GM12878 (cell line): ENCODE measurements around the gene DIS3L2.

Experiments used
- BMI1 ChIP-seq: fragments of 450-650 bp; IDR thresholded peaks from 2 replicates; pipeline ENCODE4 v1.6.1; 2016; ENCODE audit warnings: mild to moderate bottlenecking, moderate library complexity, borderline replicate concordance
- CTCF ChIP-seq, 3 experiments: IDR thresholded peaks in 2 of 3; conservative IDR thresholded peaks in 1 of 3; 2 replicates each; pipeline ENCODE4 v1.5.1; 2011; ENCODE audit warnings: low read depth in 3 of 3, low read length in 3 of 3, mild to moderate bottlenecking in 3 of 3, control low read depth in 2 of 3, moderate library complexity in 2 of 3, inconsistent platforms in 1 of 3, mixed read lengths in 1 of 3; ENCODE audit not compliant: control insufficient read depth in 2 of 3, insufficient read depth in 1 of 3; ENCODE audit errors: extremely low read depth in 1 of 3
- FOXM1 ChIP-seq: IDR thresholded peaks from 2 replicates; pipeline ENCODE4 v1.6.1; 2012; ENCODE audit warnings: low read depth, mild to moderate bottlenecking, inconsistent platforms, low read length, moderate library complexity
- JUNB ChIP-seq: IDR thresholded peaks from 2 replicates; pipeline ENCODE4 v1.6.1; 2016; ENCODE audit warnings: antibody characterized with exemption, mild to moderate bottlenecking
- NFYA ChIP-seq: IDR thresholded peaks from 2 replicates; pipeline ENCODE4 v1.6.1; 2011; ENCODE audit warnings: low read depth, mild to moderate bottlenecking, low read length, improper control_type of control experiment, borderline replicate concordance
- SP1 ChIP-seq: IDR thresholded peaks from one replicate; pipeline ENCODE4 v1.6.1; 2011; ENCODE audit warnings: low read depth, low read length
- YBX1 ChIP-seq: fragments of 450-650 bp; IDR thresholded peaks from 2 replicates; pipeline ENCODE4 v1.6.1; 2016; ENCODE audit warnings: antibody characterized with exemption
- TF ChIP-seq, protein P1 (sequence below): IDR thresholded peaks from 2 replicates; pipeline ENCODE4 v1.6.1; 2012; ENCODE audit warnings: low read depth, low read length, improper control_type of control experiment

DNA sequence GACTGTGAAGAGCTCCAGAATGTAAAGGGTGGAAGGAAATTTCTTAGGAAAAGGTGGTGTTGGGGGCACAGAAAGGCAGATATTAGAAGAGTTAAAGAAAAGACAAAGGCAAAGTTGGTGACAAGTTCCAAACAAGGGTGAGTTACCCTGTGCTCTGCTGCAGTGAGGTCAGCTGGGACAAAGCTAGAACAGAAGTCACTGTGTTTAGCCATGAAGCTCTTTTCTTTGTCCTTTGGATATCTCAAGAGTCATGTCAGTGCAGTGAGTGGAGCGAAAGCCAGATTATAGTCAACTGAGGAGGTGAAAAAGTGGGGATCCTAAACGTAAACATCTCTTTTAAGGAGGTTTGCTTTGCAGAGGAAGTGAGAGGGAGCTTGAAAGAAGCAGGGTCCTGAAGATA, 229.3 kb downstream of the DIS3L2 start:
- TF ChIP-seq YBX1: no peak
- no peak for TF ChIP-seq CTCF (IDR thresholded peaks at IDR 0.05 in 2 of 3, conservative IDR thresholded peaks at IDR 0.05 in 1 of 3; ENCODE audit: control insufficient read depth in 2 of 3, extremely low read depth in 1 of 3, insufficient read depth in 1 of 3, low read depth in 3 of 3, low read length in 3 of 3)
- no peak for TF ChIP-seq FOXM1
- TF ChIP-seq BMI1: no peak
- no peak for TF ChIP-seq JUNB
- TF ChIP-seq SP1: no peak
- TF ChIP-seq NFYA: no peak
- TF ChIP-seq, protein P1, sequence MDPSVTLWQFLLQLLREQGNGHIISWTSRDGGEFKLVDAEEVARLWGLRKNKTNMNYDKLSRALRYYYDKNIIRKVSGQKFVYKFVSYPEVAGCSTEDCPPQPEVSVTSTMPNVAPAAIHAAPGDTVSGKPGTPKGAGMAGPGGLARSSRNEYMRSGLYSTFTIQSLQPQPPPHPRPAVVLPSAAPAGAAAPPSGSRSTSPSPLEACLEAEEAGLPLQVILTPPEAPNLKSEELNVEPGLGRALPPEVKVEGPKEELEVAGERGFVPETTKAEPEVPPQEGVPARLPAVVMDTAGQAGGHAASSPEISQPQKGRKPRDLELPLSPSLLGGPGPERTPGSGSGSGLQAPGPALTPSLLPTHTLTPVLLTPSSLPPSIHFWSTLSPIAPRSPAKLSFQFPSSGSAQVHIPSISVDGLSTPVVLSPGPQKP: no peak
